Endothelial cell of umbilical vein (primary cell): ENCODE results near the gene LRP1B. TPM values are rescaled to one million over a fixed set of nuclear protein-coding genes. Genes with fewer than 3 reads are reported as not detected.

Experiments used
- BruUV-seq: library from RNA; stranded (reverse); fragments of 400-500 nt; replicated peaks from 2 replicates; lab custom pipeline; 2021; lab: Mats Ljungman, UMichigan
- CTCF ChIA-PET: fragments of 300-600, 350-600 bp; sonication (Branson Sonifier 250); formaldehyde crosslinking; loops from one replicate; lab custom pipeline; 2021; ENCODE audit warnings: antibody characterized with exemption, inconsistent platforms; lab: Charles Lee
- POLR2A ChIA-PET: fragments of 300-600, 350-600 bp; sonication (Branson Sonifier 250); formaldehyde crosslinking; loops from one replicate; lab custom pipeline; 2021; ENCODE audit warnings: antibody characterized with exemption, inconsistent platforms; lab: Charles Lee
- DNase-seq: peaks from one replicate; pipeline ENCODE4 v3.0.0-alpha.2; 2011; ENCODE audit warnings: low read depth, low spot score
- FAIRE-seq: peaks from 2 replicates; lab custom pipeline; 2011; peaks lifted over from hg19 to GRCh38; lab: Jason Lieb, UNC
- H2AFZ ChIP-seq: 2 replicates; pipeline ENCODE4 v1.6.0; 2012; ENCODE audit warnings: low read depth, low read length, control low read depth, inconsistent platforms
- H3K27ac ChIP-seq: 2 replicates; pipeline ENCODE4 v1.5.1; 2011; ENCODE audit warnings: low read depth, mild to moderate bottlenecking, control low read depth, low read length, moderate library complexity; ENCODE audit not compliant: insufficient read depth
- H3K27me3 ChIP-seq, 2 experiments: 2 replicates each; pipeline versions ENCODE4 v1.6.0 to v1.6.1; 2011; ENCODE audit warnings: low read length in 2 of 2, mixed read lengths in 1 of 2; ENCODE audit not compliant: control insufficient read depth in 2 of 2, insufficient read depth in 2 of 2
- H3K36me3 ChIP-seq, 2 experiments: 2 replicates in 1 of 2; 3 replicates in 1 of 2; pipeline ENCODE4 v1.5.1; 2011; ENCODE audit warnings: low read length in 2 of 2, mild to moderate bottlenecking in 1 of 2, moderate library complexity in 1 of 2; ENCODE audit not compliant: control insufficient read depth in 2 of 2, insufficient read depth in 2 of 2; ENCODE audit errors: extremely low read depth in 1 of 2
- H3K4me1 ChIP-seq: 3 replicates; pipeline ENCODE4 v1.5.1; 2011; ENCODE audit warnings: mild to moderate bottlenecking, low read length; ENCODE audit not compliant: control insufficient read depth, insufficient read depth; ENCODE audit errors: extremely low read depth
- H3K4me2 ChIP-seq: 2 replicates; pipeline ENCODE4 v1.6.1; 2011; ENCODE audit warnings: low read length, control low read depth, mixed read lengths; ENCODE audit not compliant: insufficient read depth
- H3K4me3 ChIP-seq, 3 experiments: fragments of 200-600 bp in 1 of 3; sonication (generic), shearing (Covaris generic) in 1 of 3; replicated peaks in 1 of 3; 2 replicates each; pipeline ENCODE4 v1.5.1; 2011 to 2016; ENCODE audit warnings: control low read depth in 3 of 3, low read length in 3 of 3, mild to moderate bottlenecking in 2 of 3, inconsistent platforms in 1 of 3, low read depth in 1 of 3, moderate library complexity in 1 of 3; ENCODE audit not compliant: insufficient read depth in 1 of 3
- H3K79me2 ChIP-seq: 2 replicates; pipeline ENCODE4 v1.6.0; 2012; ENCODE audit warnings: low read length, inconsistent platforms; ENCODE audit not compliant: control insufficient read depth, insufficient read depth
- H3K9ac ChIP-seq: replicated peaks from 2 replicates; pipeline ENCODE3; 2011; ENCODE audit warnings: low read length, control low read depth; ENCODE audit not compliant: insufficient read depth; ENCODE audit errors: extremely low read depth
- H3K9me1 ChIP-seq: replicated peaks from 3 replicates; pipeline ENCODE4 v1.6.0; 2011; ENCODE audit warnings: mild to moderate bottlenecking, low read length; ENCODE audit not compliant: control insufficient read depth, insufficient read depth; ENCODE audit errors: extremely low read depth
- H3K9me3 ChIP-seq: replicated peaks from 2 replicates; pipeline ENCODE4 v1.5.1; 2012; ENCODE audit warnings: low read length, inconsistent platforms; ENCODE audit not compliant: control insufficient read depth, insufficient read depth
- H4K20me1 ChIP-seq: replicated peaks from 2 replicates; pipeline ENCODE3; 2011; ENCODE audit warnings: mild to moderate bottlenecking, low read length; ENCODE audit not compliant: control insufficient read depth, insufficient read depth; ENCODE audit errors: extremely low read depth
- EZH2 ChIP-seq: IDR thresholded peaks from 2 replicates; pipeline ENCODE4 v1.6.1; 2012; ENCODE audit warnings: borderline replicate concordance, low read depth, mild to moderate bottlenecking, moderate library complexity, low read length, inconsistent platforms; ENCODE audit not compliant: severe bottlenecking
- FOS ChIP-seq: IDR thresholded peaks from 2 replicates; pipeline ENCODE4 v1.6.1; 2011; ENCODE audit warnings: mild to moderate bottlenecking, low read length, moderate library complexity, borderline replicate concordance; ENCODE audit not compliant: insufficient read depth
- GATA2 ChIP-seq: IDR thresholded peaks from 2 replicates; pipeline ENCODE4 v1.7.0; 2011; ENCODE audit warnings: low read depth, mild to moderate bottlenecking, moderate library complexity, mixed read lengths, low read length; ENCODE audit not compliant: insufficient read length, insufficient read depth
- JUN ChIP-seq: IDR thresholded peaks from 2 replicates; pipeline ENCODE4 v1.6.1; 2011; ENCODE audit warnings: borderline replicate concordance, low read depth; ENCODE audit not compliant: insufficient read length, insufficient read depth
- MYC ChIP-seq: IDR thresholded peaks from one replicate; pipeline ENCODE4 v1.6.1; 2011; ENCODE audit warnings: mild to moderate bottlenecking, low read depth, low read length
- POLR2A ChIP-seq: IDR thresholded peaks from 2 replicates; pipeline ENCODE4 v1.6.1; 2012; ENCODE audit warnings: low read depth, mild to moderate bottlenecking, control low read depth, low read length
- POLR2AphosphoS5 ChIP-seq: IDR thresholded peaks from 2 replicates; pipeline ENCODE4 v1.6.1; 2012; ENCODE audit warnings: low read depth, mild to moderate bottlenecking, control low read depth, low read length, moderate library complexity; ENCODE audit not compliant: insufficient read depth
- dilution Hi-C: fragments of 300-500 bp; cut with MboI; formaldehyde crosslinking; loops from one replicate; pipeline ENCODE4 v1.15.0; 2019; ENCODE audit warnings: low sequenced_read_pairs; ENCODE audit not compliant: extremely low pct_ligation_motif_present
- intact Hi-C: fragments of 100-400 bp; cut with micrococcal nuclease; formaldehyde crosslinking; loops from one replicate; pipeline ENCODE4 v1.10.0; 2022
- polyA plus RNA-seq, 4 experiments: library from polyadenylated mRNA; depleted of rRNA in 3 of 4; stranded (reverse) in 3 of 4; unstranded in 1 of 4; fragments of >200 nt; gene quantifications; 2 replicates each; pipeline versions ENCODE4 v1.2.1 to v1.2.3, GENCODE V29; 2011 to 2012; ENCODE audit warnings: missing spikeins in 1 of 4
- total RNA-seq: library from RNA; stranded (reverse); gene quantifications from 2 replicates; pipeline ENCODE4 v1.2.3, GENCODE V29; 2021
- TF ChIP-seq, protein P1 (sequence below): IDR thresholded peaks from 2 replicates; pipeline ENCODE4 v1.6.1; 2011; ENCODE audit not compliant: insufficient read depth, insufficient read length
- TF ChIP-seq, protein P2 (sequence below), 2 donors: IDR thresholded peaks; 1 replicate in 1 of 2; 2 replicates in 1 of 2; pipeline ENCODE4 v1.5.1; 2011; ENCODE audit warnings: low read length in 2 of 2, mild to moderate bottlenecking in 2 of 2, moderate library complexity in 2 of 2, control low read depth in 1 of 2, inconsistent platforms in 1 of 2, low read depth in 1 of 2; ENCODE audit not compliant: insufficient read depth in 1 of 2; ENCODE audit errors: extremely low read depth in 1 of 2

LRP1B gene
- total and polyA plus RNA-seq, 2 donors (not counting 3 experiments of a cell fraction or from before 2014, with no cell fraction given) = 0.03 to 0.07 TPM

DNA sequence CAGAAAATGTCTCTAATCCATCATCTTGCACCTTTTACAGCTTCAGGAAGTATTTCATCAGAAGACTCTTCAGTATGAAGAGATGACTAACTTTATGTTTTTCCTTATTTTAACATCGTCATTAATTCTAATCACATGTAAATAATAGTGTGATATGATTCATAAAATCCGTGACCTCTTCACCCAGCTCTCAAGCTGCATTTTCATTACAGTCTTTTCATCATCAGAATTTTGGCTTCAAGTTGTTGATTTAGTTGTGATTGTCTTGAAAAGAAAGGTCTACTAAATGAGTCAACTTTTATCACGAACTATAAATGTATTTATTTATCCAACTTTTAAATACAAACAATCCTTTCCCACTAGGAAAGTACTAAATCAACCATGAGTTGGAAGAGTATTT is 410.3 kb downstream of the LRP1B start:
- no peaks in the 10 kb centered on the region for H4K20me1 ChIP-seq
- no peaks in the 10 kb centered on the region for H3K9me3 ChIP-seq
- dilution Hi-C loops (no loop called here), intact Hi-C loops (no loop called here)
- no peaks in the 10 kb centered on the region for H3K79me2 ChIP-seq
- no peak overlapping the region for H2AFZ ChIP-seq
- H3K36me3 ChIP-seq = no peaks in the 10 kb centered on the region
- no TSS peak for BruUV-seq
- no peak overlapping the region for H3K4me2 ChIP-seq
- H3K27me3 ChIP-seq = no peaks in the 10 kb centered on the region
- TF ChIP-seq POLR2A (no peak), FOS (peak; percentile 40), GATA2 (peak; percentile 25)
- peak; percentile 37 for DNase-seq
- no peak overlapping the region for H3K27ac ChIP-seq
- no peak overlapping the region for H3K4me3 ChIP-seq
- no peak overlapping the region for H3K9ac ChIP-seq
- no peaks in the 10 kb centered on the region for H3K9me1 ChIP-seq
- FAIRE-seq = no peak
- ChIA-PET CTCF (no interaction called here), POLR2A (no interaction called here)
- H3K4me1 ChIP-seq = no peaks in the 10 kb centered on the region

DNA sequence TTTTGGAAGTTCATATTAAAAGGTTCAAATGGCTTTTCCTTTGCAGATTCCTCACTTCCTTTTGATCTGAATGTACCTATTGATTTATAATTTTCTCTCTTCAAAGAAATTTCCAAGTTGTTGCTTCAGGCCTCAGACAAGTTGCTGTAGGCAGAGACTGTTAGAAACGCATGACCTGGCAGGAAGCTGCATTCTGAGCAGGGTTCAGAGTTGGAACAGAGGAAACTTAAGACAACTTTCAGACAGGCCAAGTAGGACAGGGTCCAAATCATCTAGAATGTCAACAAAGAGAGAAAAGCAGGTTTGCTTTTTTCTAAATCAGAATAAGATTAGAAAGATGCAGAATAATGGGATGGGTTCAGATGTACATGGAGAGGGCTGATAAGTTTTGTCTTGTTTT is 416.3 kb downstream of the LRP1B start:
- no TSS peak for BruUV-seq
- no peak for FAIRE-seq

More for the DNA sequence above, 416.3 kb downstream of the LRP1B start:
- no peaks in the 10 kb centered on the region for H4K20me1 ChIP-seq
- TF ChIP-seq MYC = no peak
- TF ChIP-seq POLR2AphosphoS5 = no peak
- no peak for TF ChIP-seq FOS
- TF ChIP-seq, protein P1, sequence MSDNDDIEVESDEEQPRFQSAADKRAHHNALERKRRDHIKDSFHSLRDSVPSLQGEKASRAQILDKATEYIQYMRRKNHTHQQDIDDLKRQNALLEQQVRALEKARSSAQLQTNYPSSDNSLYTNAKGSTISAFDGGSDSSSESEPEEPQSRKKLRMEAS = no peak
- TF ChIP-seq EZH2 = no peak
- TF ChIP-seq GATA2 = no peak
- TF ChIP-seq, protein P2, sequence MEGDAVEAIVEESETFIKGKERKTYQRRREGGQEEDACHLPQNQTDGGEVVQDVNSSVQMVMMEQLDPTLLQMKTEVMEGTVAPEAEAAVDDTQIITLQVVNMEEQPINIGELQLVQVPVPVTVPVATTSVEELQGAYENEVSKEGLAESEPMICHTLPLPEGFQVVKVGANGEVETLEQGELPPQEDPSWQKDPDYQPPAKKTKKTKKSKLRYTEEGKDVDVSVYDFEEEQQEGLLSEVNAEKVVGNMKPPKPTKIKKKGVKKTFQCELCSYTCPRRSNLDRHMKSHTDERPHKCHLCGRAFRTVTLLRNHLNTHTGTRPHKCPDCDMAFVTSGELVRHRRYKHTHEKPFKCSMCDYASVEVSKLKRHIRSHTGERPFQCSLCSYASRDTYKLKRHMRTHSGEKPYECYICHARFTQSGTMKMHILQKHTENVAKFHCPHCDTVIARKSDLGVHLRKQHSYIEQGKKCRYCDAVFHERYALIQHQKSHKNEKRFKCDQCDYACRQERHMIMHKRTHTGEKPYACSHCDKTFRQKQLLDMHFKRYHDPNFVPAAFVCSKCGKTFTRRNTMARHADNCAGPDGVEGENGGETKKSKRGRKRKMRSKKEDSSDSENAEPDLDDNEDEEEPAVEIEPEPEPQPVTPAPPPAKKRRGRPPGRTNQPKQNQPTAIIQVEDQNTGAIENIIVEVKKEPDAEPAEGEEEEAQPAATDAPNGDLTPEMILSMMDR (IDR thresholded peaks at IDR 0.05; ENCODE audit: extremely low read depth in 1 of 2, insufficient read depth in 1 of 2, low read depth in 1 of 2, low read length in 2 of 2) = no peak
- no peak for TF ChIP-seq POLR2A
- no peak for TF ChIP-seq JUN
- CTCF ChIA-PET = no interaction called here
- POLR2A ChIA-PET = no interaction called here
- no peaks in the 10 kb centered on the region for H3K4me1 ChIP-seq
- no peaks in the 10 kb centered on the region for H3K36me3 ChIP-seq
- H3K79me2 ChIP-seq = no peaks in the 10 kb centered on the region
- H2AFZ ChIP-seq = no peak overlapping the region
- no peak overlapping the region for H3K4me2 ChIP-seq
- H3K9ac ChIP-seq = no peak overlapping the region
- H3K9me1 ChIP-seq = no peaks in the 10 kb centered on the region
- intact Hi-C loops (no loop called here), dilution Hi-C loops (no loop called here)
- no peak overlapping the region for H3K27ac ChIP-seq
- no peak overlapping the region for H3K4me3 ChIP-seq
- H3K9me3 ChIP-seq = no peaks in the 10 kb centered on the region
- DNase-seq = no peak
- no peaks in the 10 kb centered on the region for H3K27me3 ChIP-seq
